K562 (cell line): ENCODE measurements around the gene CLCNKA. TPM values are rescaled to one million over a fixed set of nuclear protein-coding genes. Genes with fewer than 3 reads are reported as not detected.
A peak's percentile ranks its signal among the peaks of the same experiment; 100 is the strongest.

Experiments used
- JUND ChIP-seq, 2 experiments: IDR thresholded peaks; 2 replicates in 1 of 2; 3 replicates in 1 of 2; pipeline ENCODE4 v1.6.1; 2011; ENCODE audit warnings: borderline replicate concordance in 2 of 2, low read depth in 2 of 2, low read length in 2 of 2, improper control_type of control experiment in 1 of 2, missing biosample characterization in 1 of 2, missing genetic modification characterization in 1 of 2, missing genetic modification reagents in 1 of 2
- KLF16 ChIP-seq: IDR thresholded peaks from 2 replicates; pipeline ENCODE4 v1.6.1; 2016; ENCODE audit warnings: antibody characterized with exemption
- MAZ ChIP-seq, 2 experiments: fragments of 450-650 bp in 1 of 2; sonication (generic) in 1 of 2; formaldehyde crosslinking; IDR thresholded peaks in 1 of 2; conservative IDR thresholded peaks in 1 of 2; 2 replicates each; pipeline versions ENCODE4 v1.4.0 to v1.5.0; 2020; ENCODE audit warnings: mild to moderate bottlenecking in 1 of 2, missing genetic modification reagents in 1 of 2
- MTA1 ChIP-seq: fragments of 450-650 bp; IDR thresholded peaks from 2 replicates; pipeline ENCODE4 v1.6.1; 2017; ENCODE audit warnings: borderline replicate concordance
- NKRF ChIP-seq: fragments of 450-650 bp; IDR thresholded peaks from 2 replicates; pipeline ENCODE4 v1.6.1; 2016; ENCODE audit warnings: borderline replicate concordance
- RB1 ChIP-seq: fragments of 450-650 bp; IDR thresholded peaks from 2 replicates; pipeline ENCODE4 v1.6.1; 2017; ENCODE audit warnings: low read depth, mild to moderate bottlenecking
- REST ChIP-seq, 2 experiments: fragments of 450-650 bp; formaldehyde crosslinking in 1 of 2; IDR thresholded peaks; 2 replicates each; pipeline versions ENCODE4 v1.4.0 to v1.6.1; 2014 to 2020; ENCODE audit warnings: mild to moderate bottlenecking in 2 of 2, borderline replicate concordance in 1 of 2, low read depth in 1 of 2
- SMC3 ChIP-seq: conservative IDR thresholded peaks from 2 replicates; pipeline ENCODE4 v1.6.1; 2011; ENCODE audit warnings: low read depth, low read length, improper control_type of control experiment; ENCODE audit not compliant: insufficient read depth
- SNIP1 ChIP-seq: fragments of 450-650 bp; IDR thresholded peaks from 2 replicates; pipeline ENCODE4 v1.7.1; 2017; ENCODE audit warnings: low read depth, mild to moderate bottlenecking
- TCF15 ChIP-seq: fragments of 250-450 bp; sonication (Bioruptor Pico); IDR thresholded peaks from 2 replicates; pipeline ENCODE4 v1.8.0; 2022; ENCODE audit warnings: moderate library complexity, mild to moderate bottlenecking, inconsistent platforms
- XRCC3 ChIP-seq: fragments of 450-650 bp; IDR thresholded peaks from 2 replicates; pipeline ENCODE4 v1.6.1; 2017; ENCODE audit warnings: mild to moderate bottlenecking, moderate library complexity
- ZBTB7A ChIP-seq: IDR thresholded peaks from 2 replicates; pipeline ENCODE4 v1.6.1; 2011; ENCODE audit warnings: low read depth, mild to moderate bottlenecking, low read length, moderate library complexity, borderline replicate concordance; ENCODE audit not compliant: control insufficient read depth
- polyA plus RNA-seq, 8 experiments: library from polyadenylated mRNA; depleted of rRNA in 4 of 8; stranded (reverse) in 5 of 8; unstranded in 3 of 8; fragments of >200 nt; fragmentation: Nextera tagmentation in 2 of 8; fragmentation: Illumina TruSeq in 1 of 8; extraction: Ambion mirVana in 2 of 8; extraction: Trizol in 1 of 8; gene quantifications; 2 replicates each; pipeline versions ENCODE4 v1.2.1 to v1.2.3, GENCODE V29; 2011 to 2014; ENCODE audit warnings: inconsistent platforms in 1 of 8, missing spikeins in 1 of 8
- total RNA-seq, 7 experiments: library from RNA; depleted of rRNA in 6 of 7; stranded (reverse); fragments of >200 nt in 6 of 7; fragmentation: Illumina TruSeq in 2 of 7; extraction: Trizol in 2 of 7; gene quantifications; 2 replicates each; pipeline versions ENCODE4 v1.2.1 to v1.2.3, GENCODE V29; 2011 to 2021; ENCODE audit warnings: low replicate concordance in 1 of 7
- TF ChIP-seq, protein P1 (sequence below): fragments of 450-650 bp; formaldehyde crosslinking; IDR thresholded peaks from 2 replicates; pipeline ENCODE4 v1.4.0; 2020; ENCODE audit warnings: mild to moderate bottlenecking, moderate library complexity

CLCNKA gene
- total and polyA plus RNA-seq, 9 of the 15 experiments (the other 6 are each of a cell fraction or from before 2014, with no cell fraction given), result 0.03 to 0.37 (median 0.10) TPM; not detected in 3

DNA sequence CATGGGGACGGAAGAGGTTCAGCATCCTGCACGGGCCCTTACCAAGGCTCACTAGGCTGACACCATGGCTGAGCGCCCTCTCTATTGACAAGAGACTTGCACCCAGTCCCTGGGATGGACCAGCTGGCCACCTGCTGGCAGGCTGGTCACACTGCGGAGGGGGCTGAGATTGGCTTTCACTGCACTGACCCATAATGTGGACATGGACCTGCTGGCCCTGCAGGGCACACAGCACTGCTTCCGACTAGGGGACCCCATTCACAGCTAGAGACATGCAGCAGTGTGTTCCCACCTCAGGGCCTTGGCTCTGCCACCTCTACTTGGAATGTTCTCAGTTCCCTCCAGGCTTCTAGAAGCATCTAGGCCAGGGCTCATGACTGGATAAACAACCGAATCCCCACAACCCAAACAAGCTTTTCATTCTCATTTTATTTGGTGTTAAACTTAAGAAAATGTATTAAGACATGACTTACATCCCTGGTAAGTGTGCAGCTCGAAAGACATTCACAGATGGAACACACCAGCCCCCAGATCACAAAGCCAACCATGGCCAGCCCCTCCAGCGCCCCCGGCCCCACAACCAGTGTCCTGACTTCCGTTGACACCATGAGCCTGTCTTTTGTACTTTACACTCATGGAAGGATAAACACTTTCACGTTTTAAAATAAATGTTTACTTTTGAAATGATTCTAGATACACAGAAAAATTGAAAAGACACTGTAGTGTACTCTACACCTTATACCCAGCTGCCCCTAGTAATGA, 27.1 kb upstream of the CLCNKA start (continued):
- TF ChIP-seq, protein P1, sequence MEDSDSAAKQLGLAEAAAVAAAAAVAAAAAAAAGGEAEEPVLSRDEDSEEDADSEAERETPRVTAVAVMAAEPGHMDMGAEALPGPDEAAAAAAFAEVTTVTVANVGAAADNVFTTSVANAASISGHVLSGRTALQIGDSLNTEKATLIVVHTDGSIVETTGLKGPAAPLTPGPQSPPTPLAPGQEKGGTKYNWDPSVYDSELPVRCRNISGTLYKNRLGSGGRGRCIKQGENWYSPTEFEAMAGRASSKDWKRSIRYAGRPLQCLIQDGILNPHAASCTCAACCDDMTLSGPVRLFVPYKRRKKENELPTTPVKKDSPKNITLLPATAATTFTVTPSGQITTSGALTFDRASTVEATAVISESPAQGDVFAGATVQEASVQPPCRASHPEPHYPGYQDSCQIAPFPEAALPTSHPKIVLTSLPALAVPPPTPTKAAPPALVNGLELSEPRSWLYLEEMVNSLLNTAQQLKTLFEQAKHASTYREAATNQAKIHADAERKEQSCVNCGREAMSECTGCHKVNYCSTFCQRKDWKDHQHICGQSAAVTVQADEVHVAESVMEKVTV, result peak; percentile 49; the same call in 1 of the 2 replicates
- TF ChIP-seq ZBTB7A (peak; percentile 37; the same call in 1 of the 2 replicates), XRCC3 (no peak), SNIP1 (no peak), TCF15 (CRISPR knock-in tag) (no peak), MTA1 (no peak), KLF16 (no peak), JUND (IDR thresholded peaks at IDR 0.05; ENCODE audit: borderline replicate concordance, low read depth, low read length) (peak; percentile 55; the same call in 1 of the 2 replicates), JUND (tag; IDR thresholded peaks at IDR 0.05; ENCODE audit: borderline replicate concordance, low read depth, low read length) (no peak; the same call in 2 of the 3 replicates), RB1 (peak; percentile 42; the same call in 1 of the 2 replicates), NKRF (no peak), SMC3 (peak; percentile 84), MAZ (CRISPR knock-in tag; conservative IDR thresholded peaks at IDR 0.05 in 1 of 2, IDR thresholded peaks at IDR 0.05 in 1 of 2) (peak in 1 of 2 experiments; percentile 68; a peak in 2 of 4 replicates), REST (IDR thresholded peaks at IDR 0.05; ENCODE audit: borderline replicate concordance) (peak; percentile 79), REST (CRISPR knock-in tag; IDR thresholded peaks at IDR 0.05; ENCODE audit: low read depth) (no peak)
